Midbrain (tissue), 1 donor: ENCODE measurements around the gene PTPRM.

Experiments
- DNase-seq: peaks from one replicate; lab custom pipeline; 2025; lab: John Stamatoyannopoulos, UW

PTPRM gene

GRCh38 chr18:7626922-7627440 lies 59.9 kb downstream of the PTPRM start:
- no peak for DNase-seq

DNA sequence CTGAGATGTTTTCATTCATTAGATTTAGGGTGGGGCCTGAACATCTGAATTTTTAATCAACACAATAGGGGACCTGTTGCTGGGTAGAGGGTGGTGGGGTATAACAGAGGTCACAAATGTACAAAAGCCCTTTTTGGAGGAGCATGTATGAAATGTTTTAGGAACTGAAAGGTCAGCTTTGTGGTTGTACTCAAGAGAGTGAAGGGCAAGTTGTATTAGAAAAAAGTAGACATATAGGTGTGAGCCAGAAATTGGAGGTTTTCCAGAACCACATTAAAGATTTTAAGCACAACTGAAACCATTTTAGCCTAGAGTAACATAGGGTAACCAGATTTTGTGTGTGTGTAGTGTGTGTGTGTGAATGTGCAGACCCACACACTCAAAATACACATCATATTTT lies 62.3 kb downstream of the PTPRM start:
- no peak for DNase-seq

GRCh38 chr18:7630731-7631442 lies 63.8 kb downstream of the PTPRM start:
- no peak for DNase-seq

- DNase-seq: no peak
These were observed 65.3 kb downstream of the PTPRM start for GRCh38 chr18:7632152-7633098.

GRCh38 chr18:7633171-7633570 lies 66.1 kb downstream of the PTPRM start:
- DNase-seq: no peak

DNA sequence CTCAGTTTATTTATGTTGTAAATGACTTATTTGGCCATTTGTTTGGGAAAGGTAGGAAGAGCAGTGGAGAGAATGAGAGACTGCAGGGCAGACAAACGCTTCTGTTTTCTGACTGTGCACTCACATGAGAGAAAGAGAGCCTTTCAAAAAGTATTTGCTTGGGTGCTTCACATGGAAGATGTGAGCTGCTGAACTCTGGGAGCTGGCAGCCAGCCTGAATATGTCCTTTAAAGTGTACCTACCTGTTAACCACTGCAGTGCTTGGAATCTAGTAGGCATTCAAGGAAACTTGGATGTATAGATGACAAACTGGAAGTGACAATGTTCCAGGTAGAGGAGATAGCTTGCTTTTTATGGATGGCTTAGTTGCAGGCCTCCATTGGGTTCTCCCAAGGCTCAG lies 68.8 kb downstream of the PTPRM start:
- DNase-seq: no peak

- no peak for DNase-seq
These were observed 70.2 kb downstream of the PTPRM start for GRCh38 chr18:7637269-7637668.

- DNase-seq: no peak
These were observed 71.2 kb downstream of the PTPRM start for GRCh38 chr18:7638321-7638720.

- DNase-seq: no peak
These were observed 74.7 kb downstream of the PTPRM start for GRCh38 chr18:7641813-7642212.

DNA sequence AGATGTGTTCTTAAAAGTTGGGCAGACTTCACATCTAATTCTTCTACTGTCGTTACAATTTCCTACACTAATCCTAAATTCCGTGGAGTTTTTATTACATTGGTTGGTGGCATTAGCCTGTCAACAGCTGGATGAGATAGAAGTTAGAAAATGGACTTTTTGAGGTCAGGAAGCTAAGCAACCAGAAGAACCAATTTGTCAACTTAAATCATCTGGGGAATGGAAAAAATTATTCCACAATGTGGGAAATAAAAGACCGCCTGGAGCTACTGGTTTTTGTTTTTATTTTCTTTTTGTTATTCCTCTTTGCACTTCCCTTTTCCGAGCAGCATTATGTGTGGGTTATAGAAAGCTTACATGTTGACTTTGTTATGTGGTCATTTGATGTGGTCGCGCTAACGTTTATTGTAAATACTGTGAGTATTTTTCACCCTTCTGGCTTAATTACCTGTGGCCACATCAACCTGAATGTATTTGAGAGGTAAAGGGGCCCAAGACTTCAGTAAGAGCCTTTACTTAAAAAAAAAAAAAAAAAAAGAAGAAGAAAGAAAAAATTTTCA lies 75.3 kb downstream of the PTPRM start:
- no peak for DNase-seq

GRCh38 chr18:7645756-7646155 lies 78.6 kb downstream of the PTPRM start:
- DNase-seq: no peak

- no peak for DNase-seq
These were observed 79.2 kb downstream of the PTPRM start for GRCh38 chr18:7646174-7646886.

GRCh38 chr18:7647500-7647899 lies 80.4 kb downstream of the PTPRM start:
- DNase-seq: no peak

- DNase-seq: no peak
These were observed 89.9 kb downstream of the PTPRM start for GRCh38 chr18:7657050-7657449.

DNA sequence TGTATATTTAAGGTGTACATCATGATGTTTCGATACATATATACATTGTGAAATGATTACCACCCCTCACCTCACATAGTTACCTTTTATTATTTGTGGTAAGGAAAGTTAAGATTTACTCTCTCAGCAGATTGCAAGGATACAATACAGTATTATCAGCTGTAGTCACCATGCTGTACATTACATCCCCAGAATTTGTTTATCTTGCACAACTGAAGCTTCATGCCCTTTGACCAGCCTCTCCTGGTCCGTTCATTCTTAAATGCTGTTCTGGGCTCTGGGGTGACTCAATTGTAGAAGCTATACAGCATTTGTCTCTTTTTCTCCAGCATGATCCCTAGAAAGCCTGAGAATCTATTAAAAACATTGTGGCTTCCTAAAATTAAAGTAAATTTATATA lies 90.8 kb downstream of the PTPRM start:
- no peak for DNase-seq

DNA sequence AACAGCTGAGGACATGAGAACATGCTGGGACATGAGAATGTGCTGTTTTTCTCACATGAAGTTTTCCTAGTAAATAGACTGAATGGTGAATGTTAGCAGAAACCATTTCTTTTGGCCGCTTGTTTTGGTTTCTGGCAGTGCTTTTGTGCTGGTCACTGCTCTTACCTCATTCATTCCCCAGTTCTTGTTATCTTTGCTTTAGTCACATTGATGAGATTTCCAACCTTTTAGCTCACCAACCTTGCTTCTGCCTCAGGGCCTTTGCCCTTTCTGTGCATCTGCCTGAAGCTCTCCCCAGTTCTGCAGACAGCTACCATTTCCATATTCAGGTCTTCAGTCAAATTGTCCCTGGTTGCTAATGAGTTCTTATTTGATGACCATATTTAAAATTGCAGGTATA lies 91.6 kb downstream of the PTPRM start:
- no peak for DNase-seq

DNA sequence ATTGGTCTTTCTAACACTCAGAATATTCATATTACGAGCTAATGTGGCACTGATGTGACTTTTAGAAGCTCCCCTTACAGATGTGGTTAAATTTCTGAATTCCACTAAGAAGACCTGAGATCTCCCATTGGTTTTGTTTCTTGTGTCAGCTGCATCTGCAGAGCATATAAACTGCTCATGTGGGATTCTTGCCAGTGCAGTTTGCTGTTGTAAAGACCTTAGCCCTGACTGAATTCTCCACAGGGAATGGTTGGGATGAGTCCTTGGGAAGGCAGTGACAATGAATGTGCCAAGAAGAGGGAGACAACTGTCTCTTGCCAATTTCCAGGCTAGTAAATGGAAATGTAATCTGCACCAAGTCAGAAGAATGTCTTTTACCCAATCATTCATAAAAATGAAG lies 94.1 kb downstream of the PTPRM start:
- no peak for DNase-seq

DNA sequence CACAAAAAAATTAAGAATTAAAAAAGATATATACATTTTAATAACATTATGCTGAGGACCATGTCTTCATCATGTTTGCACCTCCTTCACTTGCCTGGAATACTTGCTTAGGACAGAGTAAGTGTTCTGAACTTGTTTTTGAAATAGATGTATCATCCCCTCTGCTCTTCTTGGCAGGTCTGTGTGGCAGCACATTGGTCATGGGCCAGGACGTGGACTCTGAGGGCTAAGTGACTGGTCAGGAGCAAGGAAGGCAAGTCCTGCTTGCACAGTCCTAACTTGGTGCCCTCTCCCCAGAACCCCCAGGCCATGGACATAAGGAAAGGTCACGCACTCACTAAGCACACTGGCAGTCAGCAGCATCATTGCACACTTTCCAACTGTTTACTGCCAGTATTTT lies 95.8 kb downstream of the PTPRM start:
- DNase-seq: no peak

GRCh38 chr18:7663366-7664312 lies 96.5 kb downstream of the PTPRM start:
- DNase-seq: no peak

DNA sequence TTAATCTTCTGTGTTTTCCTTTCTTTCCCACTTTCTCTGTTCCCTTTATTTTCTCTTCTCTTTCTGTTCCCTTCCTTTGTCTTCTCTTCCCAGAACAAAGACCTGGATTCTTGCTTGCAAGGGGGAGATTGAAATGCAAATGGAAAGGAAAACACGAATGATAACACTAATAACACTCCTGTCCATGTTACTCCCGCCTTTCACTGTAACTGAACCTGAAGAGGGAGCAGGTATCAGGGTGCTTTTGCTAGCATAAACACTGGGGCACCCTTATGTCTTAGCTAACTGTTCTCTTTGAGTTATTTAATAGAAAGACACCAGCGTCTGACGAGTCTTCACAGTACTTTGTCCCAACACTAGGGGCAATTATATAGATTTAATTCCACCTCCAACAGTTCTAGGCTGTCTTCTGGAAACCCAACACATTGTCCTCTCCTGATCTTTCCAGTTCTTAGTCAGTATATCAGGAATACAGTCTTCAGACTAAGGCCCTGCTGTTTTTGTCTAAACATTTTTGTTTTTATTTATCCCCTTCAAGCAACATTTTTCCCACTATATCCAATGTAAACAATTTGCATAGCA lies 99.2 kb downstream of the PTPRM start:
- DNase-seq: no peak

DNA sequence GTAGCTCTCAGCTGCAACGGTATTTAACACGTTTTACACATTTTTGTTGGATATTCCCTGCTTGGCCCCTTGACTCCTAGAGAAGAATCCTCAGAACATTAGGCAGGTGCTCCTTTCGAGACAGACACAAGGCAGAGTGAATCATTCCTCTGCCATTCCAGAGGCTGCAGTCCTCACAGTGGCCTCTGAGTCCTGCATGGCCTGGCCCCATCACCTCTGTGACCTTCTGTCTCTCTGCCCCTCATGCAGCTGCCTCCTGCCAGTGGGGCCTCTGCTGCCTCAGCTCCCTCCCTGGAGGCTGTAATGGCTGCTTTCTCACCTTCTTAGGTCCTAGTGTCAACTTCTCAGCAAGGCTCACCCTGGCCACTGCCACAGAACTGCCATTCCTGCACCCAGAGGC lies 101.3 kb downstream of the PTPRM start:
- no peak for DNase-seq
